Bronchus fibroblast of lung (primary cell): ENCODE results near the gene ZCCHC14. TPM values are rescaled to one million over a fixed set of nuclear protein-coding genes. Genes with fewer than 3 reads are reported as not detected.

Experiments
- total RNA-seq: library from RNA; depleted of rRNA; stranded (reverse); fragments of >200 nt; gene quantifications from 2 replicates; pipeline ENCODE4 v1.2.3, GENCODE V29; 2015

ZCCHC14 gene
- total RNA-seq = 3.2 and 3.6 TPM in 2 replicates

GRCh38 chr16:87492721-87493607 is at the start of gene ZCCHC14:
ZCCHC14 (minus strand) TSS chr16:87493024; CDS start chr16:87492238, 786 bp downstream.

GRCh38 chr16:87391950-87392820 is 100.6 kb downstream of the ZCCHC14 start, which contains the start of gene MAP1LC3B:
MAP1LC3B (plus strand) TSS chr16:87392336; CDS start chr16:87392428, 92 bp downstream.

DNA sequence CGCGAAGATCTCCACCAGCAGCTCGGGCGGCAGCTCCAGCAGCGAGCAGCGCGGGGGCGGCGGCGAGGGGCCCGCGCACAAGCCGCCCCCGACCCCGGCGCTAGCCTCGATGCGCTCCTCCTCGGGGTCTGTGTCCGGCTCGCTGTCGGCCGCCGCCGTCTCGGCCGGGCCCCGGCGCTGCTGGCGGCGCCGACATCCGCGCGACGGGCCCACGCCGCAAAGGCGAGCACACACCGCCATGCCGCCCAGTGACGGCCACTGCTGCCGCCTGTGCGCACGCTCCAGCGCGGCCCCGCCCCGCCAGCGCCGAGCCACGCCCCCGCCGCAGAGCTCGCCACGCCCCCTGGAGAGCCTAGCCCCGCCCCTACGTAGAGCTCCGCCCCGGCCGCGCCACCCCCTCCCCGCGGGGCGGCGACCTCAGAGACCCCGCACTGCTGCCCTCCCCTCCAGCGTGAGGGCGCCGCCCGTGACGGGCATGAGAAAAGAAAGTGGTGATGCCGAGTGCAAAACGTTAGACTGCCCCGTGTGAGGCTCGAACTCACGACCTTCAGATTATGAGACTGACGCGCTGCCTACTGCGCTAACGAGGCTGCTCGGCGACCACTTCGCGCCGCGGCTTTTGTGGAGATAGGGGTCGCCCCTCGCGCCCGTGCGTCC is 109.2 kb downstream of the ZCCHC14 start, which contains the start of gene FBXO31:
Gene FBXO31 (minus strand): TSS at position 272 of the 657 bp plus-strand sequence. CDS start 32 bp downstream, at position 240.

Other genes starting within 250 kb of the ZCCHC14 start
- 2.5 and 6.1 TPM in 2 replicates for gene C16orf95, start 175.6 kb downstream of the ZCCHC14 start, total RNA-seq
- 14.7 and 17.7 TPM in 2 replicates for gene FBXO31, start 109.2 kb downstream of the ZCCHC14 start, total RNA-seq
- gene MAP1LC3B, start 100.7 kb downstream of the ZCCHC14 start, total RNA-seq = 21.7 and 24.7 TPM in 2 replicates
- gene JPH3, start 109.5 kb upstream of the ZCCHC14 start, total RNA-seq = under 0.01 and 0.17 TPM in 2 replicates